ENCODE measurements around the gene PALB2. TPM values are rescaled to one million over a fixed set of nuclear protein-coding genes. Genes with fewer than 3 reads are reported as not detected.

The PALB2 gene
- total RNA-seq, 3 donors from 2014 or later, result 10.4 to 18.6 (median 10.5) TPM

DNA sequence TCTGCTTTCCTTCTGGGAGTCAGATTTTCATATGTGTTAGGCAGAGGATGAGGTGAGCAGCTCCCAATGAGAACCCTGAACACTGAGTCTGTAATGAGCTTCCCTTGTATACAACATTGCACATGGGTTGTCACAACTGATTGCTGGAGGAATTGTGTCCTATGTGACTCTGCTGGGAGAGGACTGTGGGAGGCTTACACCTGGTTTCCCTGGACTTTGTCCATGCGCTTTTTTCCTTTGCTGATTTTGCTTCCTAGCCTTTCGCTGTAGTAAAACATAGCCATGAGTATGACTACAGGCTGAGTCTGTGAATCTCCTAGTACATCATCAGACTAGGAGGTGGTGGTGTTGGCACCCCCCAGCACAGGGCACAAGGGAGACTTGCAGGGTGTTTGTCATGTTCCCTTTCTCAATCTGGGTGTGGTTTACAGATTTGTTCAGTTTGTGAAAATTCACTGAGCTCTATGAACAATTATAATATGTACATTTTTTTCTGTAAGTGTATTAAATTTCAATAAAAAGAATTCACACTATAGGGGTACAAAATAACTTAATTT, 35.9 kb upstream of the PALB2 start:
- H3K27me3 ChIP-seq, result no peaks in the 10 kb centered on the region
- no peak overlapping the region for H3K27ac ChIP-seq
- DNase-seq (ENCODE audit: low spot score in 2 of 2), result no peak
- H3K4me1 ChIP-seq, result no peaks in the 10 kb centered on the region
- intact Hi-C loops (cut with DNase I; ENCODE audit: low total_unique reads), result loop anchor here (1.0 kb wide), 1 partner anchor 27 kb away; no protein-coding TSS in a partner anchor
- H3K36me3 ChIP-seq, result no peaks in the 10 kb centered on the region
- no peaks in the 10 kb centered on the region for H3K9me3 ChIP-seq
- TF ChIP-seq POLR2A (IDR thresholded peaks at IDR 0.05) (no peak), POLR2AphosphoS5 (IDR thresholded peaks at IDR 0.05) (no peak)
- TF ChIP-seq, protein P1, sequence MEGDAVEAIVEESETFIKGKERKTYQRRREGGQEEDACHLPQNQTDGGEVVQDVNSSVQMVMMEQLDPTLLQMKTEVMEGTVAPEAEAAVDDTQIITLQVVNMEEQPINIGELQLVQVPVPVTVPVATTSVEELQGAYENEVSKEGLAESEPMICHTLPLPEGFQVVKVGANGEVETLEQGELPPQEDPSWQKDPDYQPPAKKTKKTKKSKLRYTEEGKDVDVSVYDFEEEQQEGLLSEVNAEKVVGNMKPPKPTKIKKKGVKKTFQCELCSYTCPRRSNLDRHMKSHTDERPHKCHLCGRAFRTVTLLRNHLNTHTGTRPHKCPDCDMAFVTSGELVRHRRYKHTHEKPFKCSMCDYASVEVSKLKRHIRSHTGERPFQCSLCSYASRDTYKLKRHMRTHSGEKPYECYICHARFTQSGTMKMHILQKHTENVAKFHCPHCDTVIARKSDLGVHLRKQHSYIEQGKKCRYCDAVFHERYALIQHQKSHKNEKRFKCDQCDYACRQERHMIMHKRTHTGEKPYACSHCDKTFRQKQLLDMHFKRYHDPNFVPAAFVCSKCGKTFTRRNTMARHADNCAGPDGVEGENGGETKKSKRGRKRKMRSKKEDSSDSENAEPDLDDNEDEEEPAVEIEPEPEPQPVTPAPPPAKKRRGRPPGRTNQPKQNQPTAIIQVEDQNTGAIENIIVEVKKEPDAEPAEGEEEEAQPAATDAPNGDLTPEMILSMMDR (IDR thresholded peaks at IDR 0.05), result no peak
- no peak overlapping the region for H3K4me3 ChIP-seq

DNA sequence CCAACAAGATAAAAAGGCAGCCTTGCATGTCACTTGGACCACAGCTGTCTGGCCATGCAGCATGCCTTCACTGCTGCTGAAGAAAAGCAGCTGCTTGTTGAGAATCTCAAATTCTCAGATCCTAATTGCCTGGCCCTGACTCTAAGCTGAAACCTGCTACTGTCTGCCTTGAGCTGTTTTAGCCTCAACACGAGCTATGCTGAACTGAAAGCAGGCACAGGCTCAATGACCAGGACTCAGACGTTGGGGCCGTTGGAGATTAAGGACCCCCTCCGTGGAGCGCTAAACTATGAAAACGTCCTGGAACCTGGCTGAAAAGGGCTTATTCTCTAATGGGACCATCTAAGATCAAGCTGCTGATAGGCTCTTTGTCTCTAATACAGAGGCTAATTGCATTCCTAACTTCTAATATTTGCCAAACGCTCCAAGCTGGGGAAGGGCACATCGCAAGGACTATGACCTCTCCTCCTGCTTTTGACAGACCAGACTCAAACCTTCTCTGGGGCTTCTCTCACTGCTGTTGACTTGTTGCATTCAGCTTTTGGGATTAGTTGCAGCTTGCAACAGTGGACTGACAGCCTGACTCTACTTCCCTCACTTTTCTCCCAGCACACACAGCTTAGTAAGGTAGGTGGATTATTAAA, 33.0 kb upstream of the PALB2 start:
- DNase-seq (ENCODE audit: low spot score in 2 of 2), result no peak
- H3K27ac ChIP-seq, result no peak overlapping the region
- H3K4me3 ChIP-seq, result no peak overlapping the region
- no peaks in the 10 kb centered on the region for H3K36me3 ChIP-seq
- no peaks in the 10 kb centered on the region for H3K9me3 ChIP-seq
- H3K27me3 ChIP-seq, result no peaks in the 10 kb centered on the region
- TF ChIP-seq, protein P1 (IDR thresholded peaks at IDR 0.05), result no peak
- TF ChIP-seq POLR2AphosphoS5 (IDR thresholded peaks at IDR 0.05) (no peak), POLR2A (IDR thresholded peaks at IDR 0.05) (no peak)
- intact Hi-C loops (cut with DNase I; ENCODE audit: low total_unique reads), result no loop called here
- H3K4me1 ChIP-seq, result no peaks in the 10 kb centered on the region

DNA sequence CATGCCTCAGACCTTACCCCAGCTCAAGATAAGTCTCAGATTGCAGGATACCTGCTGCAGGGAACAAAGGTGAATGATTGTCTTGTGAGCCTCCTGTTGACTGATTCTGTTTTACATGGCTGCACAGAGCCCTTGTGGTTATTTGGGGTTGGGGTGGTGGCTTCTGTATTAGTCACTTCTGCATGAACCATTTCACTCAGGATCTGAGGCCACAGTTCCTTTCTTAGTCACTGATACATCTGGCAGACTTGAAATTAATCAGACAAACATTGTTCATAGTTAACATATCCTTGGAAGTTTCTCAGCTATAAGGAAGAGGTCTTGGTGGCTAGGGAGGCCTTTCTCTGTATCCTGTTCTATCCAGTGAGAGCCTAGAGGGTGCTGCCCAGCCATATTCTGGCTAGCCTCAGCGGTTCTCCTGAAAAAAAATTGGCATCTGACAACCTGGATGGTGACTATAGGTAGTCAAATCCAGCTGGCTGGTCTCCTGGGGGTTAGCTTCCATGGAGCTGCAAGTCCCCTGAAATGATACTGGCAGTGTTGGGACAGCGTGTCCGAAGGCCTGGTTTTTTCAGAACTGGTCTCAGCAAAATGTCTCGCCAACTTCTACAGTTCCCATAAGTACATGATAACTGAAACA, 29.1 kb upstream of the PALB2 start:
- DNase-seq (ENCODE audit: low spot score in 2 of 2), result no peak
- intact Hi-C loops (cut with DNase I; ENCODE audit: low total_unique reads), result no loop called here
- Histone ChIP-seq H3K27me3 (no peaks in the 10 kb centered on the region), H3K4me1 (no peaks in the 10 kb centered on the region), H3K4me3 (no peak overlapping the region), H3K27ac (no peak overlapping the region), H3K9me3 (no peaks in the 10 kb centered on the region), H3K36me3 (peaks cover 13% of the 10 kb centered on the region)
- TF ChIP-seq POLR2AphosphoS5 (IDR thresholded peaks at IDR 0.05) (no peak), POLR2A (IDR thresholded peaks at IDR 0.05) (no peak)

DNA sequence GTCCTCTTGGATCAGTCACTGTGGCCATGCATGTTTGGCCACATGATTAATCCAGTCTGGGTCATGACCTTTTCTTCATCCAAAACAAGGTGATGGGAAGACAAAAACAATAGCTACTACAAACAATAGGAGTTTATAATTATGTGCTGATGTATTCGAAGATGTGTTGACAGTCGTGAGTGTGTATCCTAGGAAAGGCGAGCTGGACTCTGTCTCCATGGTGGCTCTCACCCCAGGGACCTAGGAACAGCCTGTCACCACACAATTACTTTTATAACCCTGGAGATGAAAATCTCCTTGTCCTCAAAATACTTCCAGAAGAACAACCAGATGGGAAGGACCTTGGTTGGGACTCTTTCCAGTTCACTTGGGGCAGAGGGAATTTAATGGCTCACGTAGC, 27.8 kb upstream of the PALB2 start:
- intact Hi-C loops (cut with DNase I; ENCODE audit: low total_unique reads), result no loop called here
- Histone ChIP-seq H3K4me3 (no peak overlapping the region), H3K9me3 (no peaks in the 10 kb centered on the region), H3K36me3 (peaks cover 13% of the 10 kb centered on the region), H3K4me1 (no peaks in the 10 kb centered on the region), H3K27ac (no peak overlapping the region), H3K27me3 (no peaks in the 10 kb centered on the region)
- DNase-seq (ENCODE audit: low spot score in 2 of 2), result no peak
- TF ChIP-seq POLR2A (IDR thresholded peaks at IDR 0.05) (no peak), POLR2AphosphoS5 (IDR thresholded peaks at IDR 0.05) (no peak)
- TF ChIP-seq, protein P1 (IDR thresholded peaks at IDR 0.05), result no peak

DNA sequence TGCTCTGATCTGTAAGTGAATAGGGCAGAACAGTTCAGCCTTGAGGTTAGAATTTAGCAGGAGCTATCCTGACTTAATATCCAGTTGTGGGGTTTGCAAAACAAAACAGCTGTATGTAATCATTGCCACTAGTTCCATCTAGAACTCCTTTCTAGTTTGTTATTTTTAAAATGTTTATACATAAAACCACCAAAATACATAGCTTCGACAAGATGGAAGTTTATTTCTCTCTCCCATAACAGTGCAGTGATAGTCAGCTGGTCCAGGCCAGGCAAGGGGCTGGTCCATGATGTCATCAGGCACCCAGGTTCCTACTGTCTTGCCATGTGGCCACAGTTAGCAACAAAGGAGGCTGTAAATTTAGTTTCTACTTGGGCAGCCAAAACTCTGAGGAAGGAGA, 27.1 kb upstream of the PALB2 start:
- H3K4me3 ChIP-seq, result no peak overlapping the region
- no peak overlapping the region for H3K27ac ChIP-seq
- H3K9me3 ChIP-seq, result no peaks in the 10 kb centered on the region
- H3K27me3 ChIP-seq, result no peaks in the 10 kb centered on the region
- intact Hi-C loops (cut with DNase I; ENCODE audit: low total_unique reads), result no loop called here
- TF ChIP-seq POLR2A (IDR thresholded peaks at IDR 0.05), result no peak
- TF ChIP-seq, protein P1 (IDR thresholded peaks at IDR 0.05), result no peak
- no peak for DNase-seq (ENCODE audit: low spot score in 2 of 2)
- peaks cover 13% of the 10 kb centered on the region for H3K36me3 ChIP-seq
- no peaks in the 10 kb centered on the region for H3K4me1 ChIP-seq

All from breast epithelium (tissue), 4 donors.